HG03565 (cell line): Measurements from ENCODE around the gene CASQ1.

ENCODE experiments used
- ATAC-seq: cut with Tn5 transposase; IDR thresholded peaks from one replicate; pipeline ENCODE4 v1.9.1; 2021; ENCODE audit warnings: mild to moderate bottlenecking, moderate library complexity; ENCODE audit not compliant: unreplicated experiment

The CASQ1 gene

DNA sequence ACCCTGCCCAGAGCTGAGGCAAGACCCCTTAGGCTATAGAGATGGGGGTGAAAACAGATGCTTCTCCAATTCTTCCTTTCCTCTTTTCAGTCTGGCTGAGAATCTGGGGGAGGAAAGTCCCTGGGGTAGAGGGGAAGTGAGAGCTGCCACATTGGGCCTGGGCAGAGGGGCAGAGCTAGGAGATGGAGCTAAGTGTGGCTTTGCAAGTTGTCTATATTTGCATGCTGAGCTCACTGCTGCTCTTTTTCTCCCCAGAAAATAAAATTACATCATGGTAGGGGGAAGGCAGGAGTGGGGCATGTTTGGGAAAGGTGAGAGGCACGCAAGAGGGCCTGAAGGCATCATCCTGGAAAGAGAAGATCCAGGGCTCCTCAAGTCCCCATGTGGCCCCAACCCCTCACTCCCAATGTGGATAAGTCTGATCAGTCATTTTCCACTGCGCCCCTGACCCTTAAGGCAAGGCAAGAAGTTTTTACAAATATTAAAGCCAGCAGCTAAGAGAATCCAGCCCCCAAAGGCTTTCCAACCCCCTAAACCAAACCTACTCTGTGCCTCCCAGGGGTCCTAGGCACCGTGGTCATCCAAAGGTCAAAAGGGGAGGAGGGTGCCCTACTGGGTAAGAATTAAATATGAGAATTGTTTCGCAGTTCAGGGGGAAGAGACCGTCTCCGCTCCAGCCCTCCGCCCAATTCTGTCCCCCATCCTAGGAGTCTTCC lies 14.3 kb downstream of the CASQ1 start:
- peak; percentile 45 for ATAC-seq

DNA sequence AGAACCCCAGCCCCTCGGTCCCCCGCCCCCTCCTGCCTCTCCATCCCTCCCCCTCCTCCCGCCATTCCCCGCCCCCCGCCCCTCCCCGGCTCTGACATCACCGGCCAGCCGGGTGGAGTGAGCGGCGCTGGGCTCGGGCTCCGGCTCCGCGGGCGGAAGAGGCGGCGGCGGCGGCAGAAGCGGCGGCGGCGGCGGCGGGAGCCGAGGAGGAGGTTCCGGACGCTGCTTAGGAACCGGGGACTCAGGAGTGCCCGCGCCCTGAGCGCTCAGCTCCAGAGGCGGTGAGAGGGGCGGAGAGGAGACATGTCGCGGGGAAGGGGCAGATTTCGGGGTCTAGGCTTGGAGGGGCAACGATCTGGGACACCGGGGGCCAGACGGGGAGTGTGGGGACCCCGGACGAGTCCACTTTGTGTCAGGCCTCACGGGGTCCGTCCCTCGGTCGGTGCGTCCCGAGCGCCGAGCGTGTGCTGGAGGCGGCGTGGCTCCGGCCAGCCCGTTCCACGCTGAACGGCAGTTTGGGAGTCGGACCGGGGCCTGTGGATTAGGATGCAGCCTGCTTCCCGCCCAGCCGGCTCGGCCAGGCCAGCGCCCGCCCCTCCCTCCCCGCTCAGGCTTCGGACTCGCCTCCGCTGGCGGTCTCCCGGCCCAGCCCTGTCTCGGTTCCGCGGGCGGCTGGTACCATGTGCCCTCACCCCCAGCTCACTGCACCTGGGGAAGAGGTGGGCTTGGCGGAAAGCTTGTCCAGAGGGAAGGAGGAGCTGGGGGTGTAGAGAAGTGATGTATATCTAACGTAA lies 15.1 kb downstream of the CASQ1 start, which contains the start of gene PEA15:
Gene PEA15 (plus strand): TSS at position 143 of the 794 bp plus-strand sequence. CDS start 6,161 bp downstream, outside the sequence.
- ATAC-seq, result no peak

DNA sequence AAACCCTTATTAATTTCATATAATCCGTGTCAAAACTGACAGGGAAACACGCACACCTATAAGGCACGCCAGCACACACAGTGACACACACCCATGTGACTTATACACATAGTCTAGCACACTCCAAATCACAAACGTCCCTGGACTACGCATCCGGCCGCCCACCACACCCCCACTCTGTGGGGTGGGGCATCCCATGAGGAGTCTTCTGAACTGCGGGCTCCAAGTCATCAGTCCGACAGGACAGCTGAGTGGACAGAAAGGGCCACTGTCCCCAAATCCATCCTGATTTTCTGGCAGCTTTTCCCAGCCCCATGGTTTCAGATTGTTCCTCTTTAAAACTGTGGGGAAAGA lies 15.6 kb downstream of the CASQ1 start:
- ATAC-seq, result peak; percentile 34

DNA sequence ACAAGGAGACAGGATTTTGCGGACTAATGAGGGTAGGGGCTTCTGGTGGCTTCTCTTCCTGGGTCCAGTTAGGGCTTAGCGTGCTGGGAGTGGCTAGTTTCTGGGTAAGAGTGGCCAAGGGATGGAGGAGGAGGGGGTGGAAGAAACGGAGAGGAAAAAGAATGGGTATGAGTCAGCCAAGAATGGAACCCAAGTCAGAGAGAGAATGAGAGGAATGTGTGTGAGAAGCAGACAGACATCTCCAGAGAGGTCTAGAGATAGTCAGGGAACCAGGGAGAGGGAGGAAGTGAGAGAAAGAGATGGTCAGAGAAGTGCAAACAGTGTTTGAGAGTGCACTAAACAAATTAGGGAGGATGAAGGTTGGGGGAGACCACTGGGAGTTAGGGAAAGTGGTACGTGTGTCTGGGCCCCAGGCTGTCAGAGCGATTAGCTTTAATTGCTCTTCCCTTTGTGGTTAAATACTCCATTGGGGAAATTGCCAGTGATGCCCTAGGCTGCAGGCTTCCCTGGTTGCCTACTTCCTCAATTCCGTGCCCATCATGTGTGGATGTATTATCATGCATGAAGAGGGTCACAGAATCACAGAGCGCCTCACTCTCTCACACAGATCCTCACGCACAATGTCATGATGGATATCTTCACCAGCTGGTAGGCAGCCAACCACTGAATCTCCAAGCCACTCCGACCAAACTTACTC lies 16.2 kb downstream of the CASQ1 start:
- no peak for ATAC-seq

DNA sequence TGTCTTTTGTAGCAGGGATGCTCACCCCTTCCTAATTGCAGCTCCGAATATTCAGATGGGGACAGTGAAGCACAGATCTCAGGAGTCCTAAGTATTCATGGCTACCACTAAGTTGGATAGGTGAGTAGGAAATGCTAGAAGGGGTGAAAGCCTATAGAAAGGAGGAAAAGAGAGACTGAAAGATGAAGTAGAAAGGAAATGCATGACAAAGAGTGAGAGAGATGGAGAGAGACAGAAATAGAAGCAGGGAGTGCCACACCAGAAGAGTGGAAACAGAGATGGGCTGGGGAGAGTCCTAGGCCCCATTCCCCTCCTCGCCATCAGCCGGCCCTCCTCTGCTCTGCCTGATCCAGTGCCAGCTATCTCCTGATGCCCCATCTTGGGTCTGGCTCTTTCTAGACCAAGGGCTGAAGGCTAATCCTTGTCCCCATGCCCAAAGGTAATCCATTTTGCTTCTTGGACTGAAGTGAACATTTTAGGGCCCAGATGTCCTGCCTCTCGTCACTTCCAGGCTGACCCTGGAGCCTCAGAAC lies 16.8 kb downstream of the CASQ1 start:
- ATAC-seq, result no peak

DNA sequence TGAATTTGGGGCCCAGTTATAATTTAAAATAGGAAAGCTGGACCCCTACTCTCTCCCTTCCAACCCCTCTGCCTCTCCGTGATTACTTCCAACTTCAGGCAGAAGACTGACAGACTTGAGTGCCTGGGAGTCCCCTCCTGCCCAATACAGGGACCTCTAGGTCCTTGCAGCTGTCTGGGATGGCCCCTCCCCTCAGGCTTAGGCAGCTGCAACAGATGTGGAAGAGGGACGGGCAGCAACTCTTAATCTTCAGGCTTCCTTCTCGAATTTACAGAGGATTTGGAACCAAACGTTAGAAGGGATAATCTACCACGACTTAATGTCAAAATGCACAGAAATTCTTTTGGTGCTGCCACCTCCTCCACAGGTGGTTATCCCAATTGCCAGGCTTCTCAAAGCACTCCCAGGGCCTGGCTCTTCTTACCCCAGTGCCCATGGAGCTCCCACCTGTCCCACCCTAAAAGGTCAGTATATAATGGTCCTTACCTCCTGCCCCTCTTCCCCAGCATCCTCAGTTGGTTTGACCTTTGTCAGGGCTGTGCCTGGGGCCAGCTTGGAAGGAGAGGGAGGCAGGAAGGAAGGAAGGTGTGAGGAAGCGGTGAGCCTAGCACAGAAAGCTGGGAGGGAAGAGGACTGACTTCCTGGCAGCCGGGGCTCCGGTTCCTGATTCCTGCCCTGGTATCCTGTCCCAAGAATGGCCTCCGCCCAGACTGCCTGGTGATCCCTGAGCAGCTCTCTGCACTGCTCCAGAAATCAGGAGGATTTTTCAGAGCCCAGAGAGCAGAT lies 17.6 kb downstream of the CASQ1 start:
- ATAC-seq, result no peak

DNA sequence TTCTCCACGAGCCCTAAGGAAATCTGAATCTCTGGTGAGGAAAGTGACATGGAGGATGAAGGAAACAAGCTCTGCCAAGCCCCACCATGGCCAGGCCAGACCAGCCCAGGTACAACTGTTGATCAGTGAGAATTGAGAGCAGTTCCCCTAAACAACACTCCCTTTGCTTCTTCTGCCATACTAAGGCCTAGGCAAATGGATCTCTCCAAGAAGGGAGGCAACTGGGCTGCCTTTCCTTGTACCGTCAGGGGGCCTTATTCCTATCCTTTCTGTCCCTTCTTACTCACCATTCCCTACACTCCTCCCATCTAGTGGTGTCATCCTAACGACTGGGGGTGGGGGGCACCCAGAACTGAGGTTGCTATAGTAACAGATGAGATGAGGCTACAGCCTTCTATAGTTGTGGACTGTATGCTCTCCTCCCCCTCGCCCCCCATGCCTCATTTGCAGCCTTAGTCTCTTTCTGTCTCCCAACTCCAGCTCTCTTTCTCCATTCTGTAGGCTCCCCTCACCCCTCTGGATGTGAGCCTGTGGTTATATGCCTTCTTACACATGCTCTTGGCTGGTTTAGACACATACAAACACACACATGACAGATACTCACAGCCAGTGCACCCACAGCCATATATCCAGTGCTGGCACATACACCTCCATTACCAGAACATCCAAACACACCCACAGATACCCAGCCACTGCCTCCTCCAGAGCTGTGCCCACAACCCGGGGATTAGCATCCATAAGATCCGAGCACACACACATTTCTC lies 18.4 kb downstream of the CASQ1 start:
- no peak for ATAC-seq

DNA sequence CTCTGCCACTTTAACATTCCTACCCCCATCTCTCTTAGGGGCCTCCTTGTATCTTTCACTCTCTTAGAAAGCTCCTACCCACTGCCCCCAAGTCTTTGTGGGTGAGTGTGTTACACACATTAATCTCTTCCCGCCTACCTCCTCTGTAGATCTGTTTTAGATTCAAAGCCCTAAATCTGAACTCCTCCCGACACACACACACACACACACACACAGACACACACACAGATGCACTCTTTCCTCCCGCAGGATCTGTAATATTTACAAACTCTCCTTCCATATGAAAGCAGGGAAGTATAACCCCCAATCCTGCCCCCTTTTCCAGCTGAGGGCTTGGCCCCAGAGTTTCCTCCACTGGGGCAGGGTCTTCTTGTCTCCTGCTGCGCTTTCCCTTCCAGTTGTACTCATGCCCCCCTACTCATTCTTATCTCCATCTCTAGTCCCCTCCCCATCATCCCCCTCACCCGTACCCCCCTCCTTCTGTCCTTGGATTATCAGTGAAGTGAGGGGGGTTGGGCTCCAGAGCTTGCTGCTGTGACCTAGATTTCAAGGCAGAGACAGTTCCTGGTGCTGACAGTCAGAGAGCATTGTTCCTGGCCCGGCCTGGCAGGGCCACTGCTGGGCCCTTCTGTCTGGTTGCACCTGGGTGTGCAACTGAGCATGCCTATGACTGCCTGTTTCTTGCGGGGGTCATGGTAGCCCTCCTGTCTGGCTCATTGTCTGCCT lies 19.1 kb downstream of the CASQ1 start:
- no peak for ATAC-seq

DNA sequence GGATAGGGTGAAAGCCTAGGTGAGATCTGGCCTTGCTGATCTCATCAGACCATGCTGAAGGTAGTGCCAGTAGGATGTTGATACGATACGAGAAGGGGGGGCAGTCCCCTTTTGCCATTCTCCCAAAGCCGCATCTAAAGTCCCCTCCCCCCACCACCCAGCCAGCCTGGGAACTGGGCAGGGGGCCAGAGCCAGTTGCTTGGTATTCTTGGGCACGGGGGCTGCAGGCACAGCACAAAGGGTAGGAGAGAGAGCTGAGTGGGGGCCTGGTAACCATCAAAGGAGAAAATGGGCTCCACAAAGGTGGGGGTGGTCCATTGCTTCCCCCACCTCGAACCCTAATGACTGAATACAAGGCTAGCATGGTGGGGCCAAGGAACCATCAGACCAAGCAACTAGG lies 20.2 kb downstream of the CASQ1 start:
- no peak for ATAC-seq

DNA sequence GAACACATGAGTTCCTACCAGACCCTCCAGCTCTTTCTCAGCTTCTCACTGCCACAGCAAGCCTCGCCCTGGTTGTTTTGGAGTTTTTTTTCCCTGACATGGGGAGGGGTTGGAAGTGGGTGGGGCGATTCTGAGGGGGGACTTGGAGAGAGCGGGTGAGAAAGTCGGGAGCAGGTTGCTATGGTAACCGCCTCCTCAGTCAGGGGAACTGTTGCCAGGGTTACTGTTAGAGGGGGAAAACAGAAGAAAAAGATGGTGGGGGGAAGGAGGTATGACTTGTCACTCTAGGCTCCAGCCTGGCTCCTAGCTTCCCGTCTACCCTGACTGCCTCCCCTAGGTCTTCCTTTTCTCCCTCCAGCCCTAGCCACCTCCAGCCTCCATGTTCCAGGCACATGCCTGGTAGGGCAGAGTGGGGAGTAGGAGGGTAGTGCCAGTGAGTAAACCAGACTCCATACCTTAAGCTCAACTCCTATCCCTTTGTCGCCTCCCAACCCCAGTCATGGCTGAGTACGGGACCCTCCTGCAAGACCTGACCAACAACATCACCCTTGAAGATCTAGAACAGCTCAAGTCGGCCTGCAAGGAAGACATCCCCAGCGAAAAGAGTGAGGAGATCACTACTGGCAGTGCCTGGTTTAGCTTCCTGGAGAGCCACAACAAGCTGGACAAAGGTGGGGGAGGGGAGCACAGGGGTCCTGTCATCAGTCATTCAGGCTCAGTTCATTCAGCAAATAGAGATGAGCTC lies 20.8 kb downstream of the CASQ1 start:
- ATAC-seq, result no peak

DNA sequence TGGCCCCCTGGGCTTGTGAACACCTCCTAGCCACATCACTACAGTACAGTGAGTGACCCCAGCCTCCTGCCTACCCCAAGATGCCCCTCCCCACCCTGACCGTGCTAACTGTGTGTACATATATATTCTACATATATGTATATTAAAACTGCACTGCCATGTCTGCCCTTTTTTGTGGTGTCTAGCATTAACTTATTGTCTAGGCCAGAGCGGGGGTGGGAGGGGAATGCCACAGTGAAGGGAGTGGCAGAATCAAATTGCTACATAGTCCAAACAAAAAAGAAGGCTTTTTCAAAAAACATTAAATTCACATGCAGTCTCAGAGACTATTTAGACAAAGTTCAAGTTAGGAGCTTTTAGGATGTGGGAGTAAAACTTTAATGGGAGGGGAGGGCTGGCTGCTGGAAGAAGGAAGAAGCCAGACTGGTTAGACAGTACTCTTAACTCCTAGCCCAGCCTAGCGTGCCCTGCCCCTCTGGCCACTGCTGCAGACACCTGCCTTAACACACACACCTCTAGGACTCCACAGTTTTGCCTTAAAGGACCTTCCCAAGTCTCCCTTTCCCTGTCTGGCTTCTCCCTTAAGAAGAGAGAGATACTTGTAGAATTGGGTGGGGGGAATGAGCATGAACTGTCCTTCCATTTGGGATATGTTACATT lies 24.2 kb downstream of the CASQ1 start:
- ATAC-seq, result no peak

DNA sequence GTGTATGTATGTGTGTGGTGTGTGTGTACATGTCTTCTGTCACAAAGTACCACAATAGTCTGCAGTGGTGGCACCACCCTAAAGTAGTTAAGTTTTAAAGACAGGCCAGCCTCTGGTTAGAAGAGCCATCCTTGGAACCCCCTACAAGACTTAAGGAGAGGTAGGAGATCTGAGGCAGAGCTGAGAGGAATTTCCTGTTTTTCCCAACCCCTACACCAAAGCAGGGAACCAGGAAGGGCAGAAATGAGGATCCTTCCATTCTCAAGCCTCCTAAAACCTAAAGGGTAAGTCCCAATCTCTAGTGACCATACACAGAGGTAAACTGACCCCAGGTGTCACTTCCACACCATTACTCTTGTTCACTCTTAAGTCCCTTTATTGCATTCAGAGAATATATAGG lies 25.9 kb downstream of the CASQ1 start:
- ATAC-seq, result no peak

DNA sequence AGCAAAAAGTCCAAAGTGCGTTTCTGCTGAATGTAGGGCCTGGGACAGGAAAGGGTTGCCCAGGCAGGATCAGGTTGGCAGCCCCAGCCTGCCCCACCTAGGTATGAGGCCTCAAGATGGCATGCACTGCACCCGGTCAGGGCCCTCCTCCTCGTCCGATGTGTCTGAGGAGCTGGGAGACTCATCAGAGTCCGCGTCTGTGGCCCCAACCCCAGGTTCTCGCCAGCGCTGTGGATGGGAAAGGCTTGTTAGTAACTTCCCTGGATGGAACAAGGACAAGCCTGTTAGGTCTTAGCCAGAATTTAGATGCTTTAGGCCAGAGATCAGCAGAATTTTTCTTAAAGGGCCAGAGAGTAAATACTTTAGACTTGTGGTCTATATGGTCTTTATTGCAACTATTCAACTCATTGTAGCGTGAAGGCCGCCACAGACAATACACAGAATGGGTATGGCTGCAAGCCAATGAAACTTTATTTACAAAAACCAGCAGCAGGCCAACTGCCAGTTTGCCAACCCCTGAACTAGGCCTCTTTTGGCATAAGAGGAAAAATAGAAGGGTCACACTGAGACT lies 27.2 kb downstream of the CASQ1 start:
- ATAC-seq, result no peak

DNA sequence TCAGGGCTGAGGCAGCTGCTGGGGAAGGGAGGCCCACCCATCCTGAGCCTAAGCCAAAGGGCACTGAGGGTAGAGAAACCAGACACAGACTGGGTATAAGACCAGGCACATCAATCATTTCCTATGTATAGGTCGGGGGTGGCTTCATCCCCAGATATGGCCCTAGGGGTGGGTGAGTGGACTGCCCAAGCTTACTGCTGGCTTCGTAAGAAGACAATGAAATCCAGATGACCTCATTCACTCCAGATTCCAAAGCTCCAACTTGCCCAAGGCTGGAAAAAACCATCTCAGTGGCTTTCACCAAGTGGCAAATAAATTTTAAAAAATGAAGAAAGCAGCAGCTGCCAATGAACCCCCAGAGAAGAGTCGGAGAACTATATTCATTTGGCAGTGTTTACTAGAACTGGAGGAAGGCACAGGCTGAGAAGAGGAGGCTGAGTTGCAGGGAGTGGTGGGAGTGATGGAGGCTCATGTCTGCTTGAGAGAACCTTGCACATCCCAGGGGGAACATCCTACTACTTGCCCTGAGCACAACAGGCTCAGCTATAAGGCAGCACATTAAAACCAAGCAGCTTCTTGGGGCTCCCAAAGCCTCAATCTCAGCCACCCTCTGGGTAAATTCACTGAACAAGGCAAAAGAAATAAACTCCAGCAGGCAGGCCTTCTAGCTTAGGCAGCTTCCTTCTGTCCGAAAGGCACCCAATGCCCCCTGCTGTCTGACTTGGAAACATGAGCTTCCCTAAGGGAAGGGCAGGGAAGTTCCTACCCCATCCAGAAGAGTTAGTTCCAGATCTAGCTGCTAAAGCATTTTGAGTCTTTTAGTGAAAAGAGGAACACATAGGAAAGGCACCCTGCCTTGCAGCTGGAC lies 28.9 kb downstream of the CASQ1 start:
- ATAC-seq, result no peak

DNA sequence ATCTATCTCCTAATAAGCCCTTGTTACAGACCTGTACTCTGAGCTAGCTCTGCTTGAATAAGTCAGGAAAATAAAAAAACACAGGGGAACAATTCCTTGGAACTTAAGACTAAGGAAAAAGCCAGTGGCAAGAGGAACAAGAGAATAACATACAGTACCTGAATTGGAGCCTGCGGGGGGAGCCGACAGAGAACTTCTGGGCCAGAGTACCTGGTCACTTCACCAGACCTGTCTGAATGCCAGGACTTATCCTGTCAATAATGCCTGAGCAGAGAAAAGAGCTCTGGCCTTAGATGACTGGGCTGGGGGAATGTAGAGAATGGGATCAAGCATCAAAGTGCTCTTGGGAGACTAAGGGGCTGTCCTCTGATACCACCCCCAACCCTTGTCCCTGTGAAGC lies 29.9 kb downstream of the CASQ1 start:
- ATAC-seq, result no peak

DNA sequence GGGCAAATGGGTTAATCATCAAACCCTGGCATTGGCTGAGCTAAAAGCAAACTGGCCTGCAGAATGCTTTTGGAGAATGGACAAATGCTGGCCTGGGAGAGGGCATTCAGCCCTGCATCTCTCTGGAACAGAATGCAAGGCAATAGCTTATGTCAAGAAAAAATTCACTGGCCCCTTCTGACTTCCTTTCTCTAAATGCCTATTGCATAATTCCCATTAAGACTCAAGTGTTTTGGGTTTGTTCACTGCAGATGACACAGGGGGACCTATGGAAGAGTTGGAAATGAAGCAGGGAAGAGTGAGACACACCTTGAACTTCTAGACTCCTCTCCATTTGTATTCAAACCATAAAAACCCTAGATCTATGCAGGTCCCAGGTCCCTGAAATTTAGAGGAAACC lies 30.7 kb downstream of the CASQ1 start:
- ATAC-seq, result no peak

DNA sequence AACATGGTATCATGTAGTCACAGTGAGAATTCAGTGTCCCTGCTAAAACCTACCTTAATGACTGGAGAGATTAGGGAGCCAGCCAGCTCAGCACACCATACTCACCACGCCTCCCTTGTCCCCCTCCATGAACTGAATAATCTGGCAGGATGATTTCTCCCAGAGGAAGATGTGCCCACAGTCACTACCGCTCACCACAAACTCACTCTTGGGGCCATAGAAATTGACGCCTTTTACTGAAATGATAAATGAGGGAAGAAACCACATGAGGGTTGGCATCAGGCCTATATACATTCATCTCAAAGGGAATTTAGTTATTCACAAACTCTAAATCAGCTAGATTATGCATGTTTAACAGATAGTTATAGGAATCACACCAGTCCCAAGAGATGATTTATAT lies 32.2 kb downstream of the CASQ1 start:
- ATAC-seq, result no peak
